Glomerular endothelial cell (primary cell): ENCODE measurements around the gene ANKRD44. TPM values are rescaled to one million over a fixed set of nuclear protein-coding genes. Genes with fewer than 3 reads are reported as not detected.

ENCODE experiments used
- DNase-seq: peaks from one replicate; pipeline ENCODE4 v3.0.0-alpha.2; 2011; ENCODE audit warnings: low read depth, low spot score; ENCODE audit errors: extremely low read depth
- total RNA-seq: library from RNA; depleted of rRNA; stranded (reverse); fragments of >200 nt; gene quantifications from 2 replicates; pipeline ENCODE4 v1.2.3, GENCODE V29; 2015

Gene ANKRD44
- total RNA-seq, 1 donor from 2014 or later, result 11.6 TPM

DNA sequence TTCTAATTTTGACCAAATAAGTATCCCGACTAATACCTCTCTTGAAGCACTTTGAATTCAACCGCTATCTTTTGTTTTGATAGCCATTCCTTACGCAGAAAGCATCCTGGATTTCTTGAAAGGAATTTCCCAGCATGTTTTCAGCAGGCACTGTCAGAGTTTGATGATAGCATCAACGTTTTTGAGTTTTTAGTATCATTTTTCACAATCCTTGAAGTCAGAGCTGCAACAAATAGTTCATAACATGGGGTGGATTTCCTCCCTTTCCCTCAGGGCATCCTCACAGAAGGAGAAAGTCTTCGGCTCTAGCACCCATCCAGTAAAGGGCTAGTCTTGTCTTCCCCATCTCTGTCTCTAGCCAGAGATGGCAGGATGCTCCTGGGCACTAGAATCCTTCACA, 46.2 kb downstream of the ANKRD44 start:
- DNase-seq, result no peak

DNA sequence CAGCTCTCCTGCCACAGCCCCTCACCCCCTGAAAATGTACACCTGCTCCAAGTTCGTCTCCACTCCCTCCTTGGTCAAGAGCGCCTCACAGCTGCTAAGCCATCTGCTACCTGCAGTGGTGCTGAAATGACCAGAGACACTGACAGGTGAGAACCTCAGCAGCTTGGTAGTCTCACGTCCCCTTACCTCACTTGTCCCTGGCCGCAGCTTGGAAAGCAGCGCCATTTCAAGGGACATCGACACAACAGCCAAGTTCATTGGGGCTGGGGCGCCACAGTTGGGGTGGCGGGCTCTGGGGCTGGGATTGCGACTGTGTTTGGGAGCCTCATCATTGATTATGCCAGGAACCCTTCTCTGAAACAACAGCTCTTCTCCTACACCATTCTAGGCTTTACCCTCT, 47.5 kb downstream of the ANKRD44 start:
- DNase-seq, result no peak

DNA sequence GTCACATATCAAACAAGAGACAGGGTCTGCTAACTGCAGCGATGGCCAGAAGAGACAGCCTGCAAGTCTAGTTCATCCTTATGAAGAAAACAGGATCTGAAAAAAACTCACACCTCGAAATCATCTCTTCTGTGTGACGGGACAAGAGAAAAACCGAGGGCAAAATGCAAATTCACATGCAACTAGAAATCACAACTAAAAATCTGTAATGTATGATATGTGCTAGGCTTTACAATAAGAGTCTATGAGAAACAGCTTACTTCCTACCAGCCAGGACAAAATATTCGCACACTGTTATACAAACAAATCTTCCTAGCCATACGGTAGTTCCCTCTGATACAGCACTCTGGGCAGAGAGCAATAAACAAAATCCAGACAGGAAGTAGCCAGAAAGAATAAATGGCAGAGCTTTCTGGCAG, 48.8 kb downstream of the ANKRD44 start:
- no peak for DNase-seq

DNA sequence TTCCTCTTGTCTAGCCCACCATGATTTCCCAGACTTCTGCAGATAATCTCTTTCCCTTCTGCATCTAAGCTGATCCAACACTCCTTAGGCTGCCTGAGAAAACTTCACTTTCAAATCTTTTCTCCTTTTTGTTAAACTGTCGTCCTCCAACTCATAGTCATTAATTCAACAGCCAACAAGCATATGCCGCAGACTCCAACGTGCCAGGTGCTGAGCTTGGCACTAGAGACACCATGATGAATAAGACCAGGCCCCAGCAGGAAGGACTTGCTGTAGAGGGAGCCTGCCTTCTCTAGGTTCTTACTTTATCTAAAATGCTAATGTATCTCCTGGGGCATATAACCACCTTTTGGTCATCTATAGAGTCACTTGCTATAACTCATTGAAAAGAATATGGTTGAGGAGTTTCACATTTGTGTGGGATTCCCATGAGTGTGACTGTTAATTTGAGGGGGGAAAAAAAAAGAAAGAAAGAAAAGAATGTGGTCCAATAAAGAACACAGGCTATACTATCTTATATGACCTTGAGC, 51.0 kb downstream of the ANKRD44 start:
- no peak for DNase-seq

DNA sequence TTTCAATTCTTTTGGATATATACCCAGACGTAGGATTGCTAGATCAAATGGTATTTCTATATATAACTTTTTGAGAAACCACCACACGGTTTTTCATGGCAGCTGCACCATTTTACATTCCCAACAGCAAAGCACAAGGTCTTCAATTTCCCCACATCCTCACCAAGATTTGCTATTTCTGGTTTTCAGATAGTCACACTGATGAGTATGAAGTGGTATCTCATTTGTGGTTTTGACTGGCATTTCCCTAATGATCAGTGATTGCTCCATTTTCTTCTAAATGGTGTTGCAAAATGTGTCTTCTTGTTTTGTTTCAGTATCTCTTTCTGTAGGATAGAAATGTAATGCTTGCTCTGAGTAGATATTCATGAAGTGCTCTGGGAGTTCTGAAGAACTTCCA, 52.0 kb downstream of the ANKRD44 start:
- DNase-seq, result no peak

DNA sequence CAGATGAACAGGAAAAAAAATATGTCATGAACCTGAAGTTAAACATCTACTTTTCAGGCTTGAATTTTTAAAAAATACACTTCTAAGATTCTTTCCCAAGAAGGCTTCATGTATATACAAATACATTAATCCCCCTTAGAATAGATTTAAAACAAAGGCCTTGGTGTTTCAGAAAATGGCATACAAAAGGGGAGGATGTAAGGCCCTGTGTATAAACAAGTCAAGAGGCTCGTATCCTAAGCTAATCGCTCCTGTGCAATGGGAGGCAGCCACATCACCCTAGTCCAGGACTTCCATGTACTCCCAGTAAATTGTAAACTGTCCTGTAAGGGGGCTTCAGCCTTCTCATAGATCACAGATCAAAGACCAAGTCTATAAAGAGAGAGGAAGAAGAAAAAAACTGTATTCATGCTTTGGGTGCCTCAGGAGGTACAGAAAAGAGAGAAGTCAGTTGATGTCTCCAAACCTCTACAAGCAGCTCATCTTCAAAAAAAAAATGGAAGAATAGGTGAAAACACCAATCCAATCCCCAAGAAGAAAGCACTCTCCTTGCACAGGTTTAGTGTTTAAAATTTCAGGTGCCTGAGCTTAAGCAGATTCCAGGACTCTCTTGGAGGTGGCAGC, 53.9 kb downstream of the ANKRD44 start:
- DNase-seq, result no peak

DNA sequence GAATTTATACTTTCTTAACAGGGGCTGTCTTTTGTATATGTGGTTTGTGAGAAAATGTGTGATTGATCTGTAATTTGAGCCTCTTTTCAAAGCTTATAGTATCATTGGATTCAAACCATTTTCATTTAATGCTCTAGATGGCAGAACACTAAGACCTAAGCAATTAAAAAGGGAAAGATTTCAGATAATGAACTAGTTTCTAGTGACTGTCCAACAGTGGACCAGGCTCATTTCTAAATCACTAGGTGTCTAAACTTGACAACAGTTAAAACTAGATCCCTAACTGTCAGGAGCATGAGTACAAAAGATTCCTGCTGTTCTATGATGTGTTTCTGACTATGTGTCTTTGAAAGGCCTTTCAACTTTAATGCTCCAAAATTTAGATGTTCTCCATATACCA, 54.6 kb downstream of the ANKRD44 start:
- DNase-seq, result no peak

DNA sequence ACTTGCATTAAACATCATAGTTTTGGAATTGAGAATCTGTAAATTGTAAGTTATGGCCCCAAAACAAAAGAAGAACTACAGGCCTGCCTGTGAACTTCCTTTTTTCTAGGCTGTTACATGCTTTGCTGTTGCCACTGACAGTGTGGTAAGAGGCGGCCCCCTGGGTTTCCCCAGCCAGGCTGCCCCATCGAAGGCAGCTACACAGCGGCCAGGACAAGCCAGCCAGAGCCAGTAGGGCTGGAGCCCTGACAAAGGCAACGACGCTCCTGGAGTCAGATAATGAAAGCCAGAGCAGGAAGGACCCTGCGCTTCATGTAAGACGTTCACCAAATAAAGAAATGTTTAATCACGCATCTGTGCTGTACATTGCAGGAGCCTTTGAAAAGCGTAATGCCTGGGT, 55.0 kb downstream of the ANKRD44 start:
- no peak for DNase-seq

DNA sequence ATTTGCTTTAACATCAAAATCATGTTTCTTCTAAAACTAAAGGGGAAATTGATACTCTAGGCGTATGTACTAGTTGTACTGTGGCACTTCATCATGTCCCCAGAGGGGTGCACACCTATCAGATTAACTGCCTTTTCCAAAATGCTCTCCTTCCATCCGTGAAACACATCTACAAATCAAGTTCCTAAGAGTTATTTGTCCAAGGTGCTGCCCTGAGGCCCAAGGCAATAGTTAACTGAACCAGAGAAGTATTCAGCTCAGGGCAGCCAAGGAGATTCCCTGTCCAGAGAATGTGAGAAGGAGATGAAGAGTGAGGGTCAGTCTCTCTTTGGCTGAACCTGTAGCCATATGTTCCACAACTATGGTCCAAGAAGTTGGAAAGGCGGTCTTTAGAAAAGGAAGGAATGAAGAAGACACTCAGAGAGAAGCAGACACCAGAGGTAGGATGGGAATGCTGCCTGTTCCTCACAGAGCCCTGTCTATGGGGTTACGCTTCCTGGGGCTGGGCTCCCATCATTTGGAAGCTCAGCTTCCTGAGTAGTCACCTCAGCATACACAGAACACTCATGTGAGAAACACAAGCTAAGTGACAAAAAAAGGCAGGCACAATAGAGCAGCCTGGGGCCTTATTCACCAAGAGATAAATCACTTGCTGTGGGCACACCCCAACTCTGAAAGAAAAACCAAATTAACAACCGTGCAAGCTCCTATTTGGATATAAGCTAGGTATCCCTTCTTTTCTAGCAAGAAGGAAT, 55.6 kb downstream of the ANKRD44 start:
- DNase-seq, result no peak

DNA sequence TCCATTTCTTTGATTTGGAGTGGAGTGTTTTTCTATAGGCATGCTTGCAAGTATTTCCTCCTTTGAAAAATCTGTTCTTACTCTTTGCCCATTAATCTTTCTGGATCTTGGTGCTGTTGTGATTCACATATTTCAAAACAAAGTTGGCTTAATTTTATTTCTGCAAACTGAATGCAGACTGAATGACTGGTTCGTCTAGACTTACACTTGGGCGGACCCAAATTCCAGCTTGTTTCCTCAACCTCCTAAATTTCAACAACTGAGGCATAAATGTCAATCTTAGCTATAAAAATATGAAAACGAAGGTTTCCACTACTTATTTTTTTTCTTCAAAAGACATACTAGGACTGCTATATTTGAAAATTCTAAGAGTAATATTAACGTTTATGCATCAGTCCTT, 59.0 kb downstream of the ANKRD44 start:
- no peak for DNase-seq

DNA sequence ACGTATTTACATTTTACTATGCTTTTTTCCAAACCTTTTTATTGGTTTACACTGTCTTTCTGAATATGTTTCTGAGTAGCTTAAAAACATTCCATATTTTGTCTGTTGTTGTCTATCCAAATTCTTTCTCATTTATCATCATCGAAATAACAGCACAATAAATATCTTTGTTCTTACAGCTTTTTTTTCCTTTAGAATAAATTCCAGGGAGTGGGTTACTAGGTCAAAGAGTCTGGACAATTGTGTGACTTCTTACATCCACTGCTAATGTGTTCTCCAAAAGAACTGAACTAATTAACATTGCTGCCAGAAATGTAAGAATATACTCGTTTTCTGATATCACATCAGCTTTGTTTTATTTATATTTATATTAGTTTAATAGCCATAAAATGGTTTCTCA, 59.4 kb downstream of the ANKRD44 start:
- DNase-seq, result no peak

DNA sequence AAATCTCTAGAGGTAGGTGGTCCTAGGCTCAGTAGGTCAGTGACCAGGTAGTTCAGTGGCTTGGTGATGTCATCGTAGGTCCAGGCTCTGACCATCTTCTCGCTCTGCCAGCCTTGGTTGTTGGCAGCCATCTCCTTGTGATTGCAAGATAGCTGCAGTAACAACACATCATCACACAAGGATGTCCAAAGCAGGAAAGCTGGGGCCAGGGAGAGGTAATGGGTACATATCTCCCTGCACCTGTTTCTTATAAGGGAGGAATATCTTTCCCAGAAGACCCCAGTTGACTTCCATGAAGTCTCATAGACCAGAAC, 60.5 kb downstream of the ANKRD44 start:
- DNase-seq, result no peak

DNA sequence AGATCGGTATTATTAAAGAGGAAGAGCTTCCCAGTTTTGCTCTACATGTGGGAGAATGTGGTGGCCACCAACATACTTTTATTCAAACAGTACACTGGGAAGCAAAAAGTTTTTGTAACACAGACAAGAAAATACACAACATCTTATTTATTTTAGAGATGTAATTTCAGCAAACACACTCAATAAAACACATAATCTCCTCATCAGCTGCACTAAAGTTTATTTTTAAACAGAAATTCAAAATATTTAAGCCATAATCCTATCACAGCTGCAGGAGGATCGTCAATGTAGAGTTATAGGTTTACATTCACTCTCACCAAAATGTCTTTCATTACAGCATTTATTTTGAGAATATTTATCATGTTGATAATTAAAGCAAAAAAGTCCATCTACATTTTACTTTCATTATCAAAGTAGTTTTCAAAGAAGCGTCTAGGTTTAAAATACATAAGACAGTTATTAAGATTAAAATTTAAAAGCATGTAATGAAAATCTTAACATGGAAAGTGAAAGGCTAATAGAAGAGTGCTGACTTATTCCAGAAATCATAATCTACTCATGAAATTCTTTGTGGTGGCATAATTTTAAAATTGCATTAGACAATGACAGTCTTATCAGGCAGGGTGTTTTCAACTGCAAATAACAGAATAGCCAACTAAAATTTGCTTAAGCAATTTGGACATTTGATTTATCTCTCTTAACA, 61.0 kb downstream of the ANKRD44 start:
- DNase-seq, result no peak

DNA sequence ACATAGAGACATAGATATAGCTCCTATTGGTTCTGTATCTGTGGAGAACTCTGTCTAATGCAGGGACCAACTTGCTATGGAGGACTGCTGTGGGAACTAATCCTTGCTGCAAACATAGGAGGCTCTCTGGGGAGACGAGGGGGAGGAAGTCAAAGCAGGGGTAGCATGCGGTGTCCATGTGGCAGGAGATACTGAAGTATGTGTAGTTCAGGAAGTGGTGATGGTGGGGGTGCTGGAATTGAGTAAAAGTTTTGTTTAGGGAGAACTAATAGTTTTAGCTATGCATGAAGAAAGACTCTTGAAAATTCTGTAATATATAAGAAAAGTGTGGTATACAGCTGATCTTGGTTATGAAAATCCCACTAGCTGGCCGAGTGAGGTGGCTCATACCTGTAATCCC, 62.0 kb downstream of the ANKRD44 start:
- no peak for DNase-seq

DNA sequence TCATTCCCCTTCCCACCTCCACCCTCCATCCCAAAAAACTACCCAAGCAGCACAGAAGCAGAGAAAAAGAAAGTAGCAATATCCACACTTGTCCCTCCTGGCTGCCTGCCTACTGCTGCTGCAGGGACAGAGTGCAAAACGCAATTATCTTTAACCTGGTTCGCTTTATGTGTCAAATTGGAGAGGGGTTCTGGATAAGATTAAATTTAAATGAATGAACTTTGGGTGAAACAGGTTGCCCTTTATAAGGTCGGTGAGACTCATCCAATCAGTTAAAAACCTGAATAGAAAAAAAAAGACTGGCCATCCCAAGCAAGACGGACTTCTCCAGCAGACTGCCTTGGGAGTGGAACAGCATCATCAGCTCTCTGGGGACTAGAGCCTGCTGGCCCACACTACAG, 62.6 kb downstream of the ANKRD44 start:
- DNase-seq, result no peak

DNA sequence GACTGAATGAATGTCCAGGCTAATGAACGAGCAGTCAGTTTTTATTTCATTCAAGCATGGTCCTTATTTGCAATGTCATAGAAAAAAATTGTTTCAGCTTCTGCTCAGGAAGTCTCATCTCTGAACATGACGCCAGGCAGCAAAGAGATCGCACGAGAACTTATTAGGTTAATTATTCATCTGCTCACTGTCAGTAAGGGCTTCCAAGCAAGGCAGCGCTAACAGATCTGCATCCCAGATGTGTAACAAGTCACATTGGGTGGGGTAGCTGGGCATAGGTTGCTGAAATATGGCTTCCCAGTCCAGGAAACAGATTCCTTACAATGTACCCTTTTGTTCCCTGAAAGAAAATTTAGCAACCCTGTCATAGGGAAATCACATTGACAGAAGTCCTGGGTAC, 63.5 kb downstream of the ANKRD44 start:
- no peak for DNase-seq

DNA sequence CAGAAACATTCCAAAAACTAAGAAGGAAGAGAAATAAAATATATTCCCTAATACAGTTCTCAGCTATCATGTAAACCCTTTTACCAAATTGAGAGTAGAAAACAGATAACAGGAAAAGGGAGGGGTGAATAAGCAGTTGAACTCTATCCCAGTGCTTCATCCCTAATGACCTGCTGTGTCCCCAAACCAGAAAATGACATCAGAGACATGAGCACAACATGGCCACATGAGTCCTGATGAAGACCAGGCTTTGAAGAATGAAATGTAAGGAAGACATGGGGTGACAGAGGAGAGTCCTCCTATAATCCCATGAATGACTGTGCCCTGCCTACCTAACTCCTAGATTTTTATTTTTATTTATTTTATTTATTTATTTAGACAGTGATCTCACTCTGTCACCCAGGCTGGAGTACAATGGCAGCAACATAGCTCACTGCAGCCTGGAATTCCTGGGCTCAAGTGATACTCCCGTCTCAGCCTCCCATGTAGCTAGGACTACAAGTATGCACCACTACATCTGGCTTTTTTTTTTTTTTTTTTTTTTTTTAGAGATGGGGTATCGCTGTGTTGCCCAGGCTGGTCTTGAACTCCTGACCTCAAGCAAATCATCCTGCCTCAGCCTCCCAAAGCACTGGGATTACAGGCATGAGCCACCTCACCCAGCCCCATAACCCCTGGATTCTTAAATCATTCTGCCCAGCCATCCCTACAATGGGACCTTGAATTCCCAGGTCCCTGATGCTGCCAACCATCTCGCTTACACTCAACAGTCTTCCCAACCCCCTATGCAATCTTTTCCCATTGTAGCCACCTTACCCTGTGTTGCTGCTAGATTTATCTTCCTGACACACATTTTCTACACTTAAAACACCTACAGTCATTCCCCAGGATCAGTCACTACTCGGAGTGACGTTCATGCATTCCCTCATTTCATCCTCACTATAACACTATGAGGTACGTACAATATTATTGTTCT, 64.5 kb downstream of the ANKRD44 start:
- no peak for DNase-seq

DNA sequence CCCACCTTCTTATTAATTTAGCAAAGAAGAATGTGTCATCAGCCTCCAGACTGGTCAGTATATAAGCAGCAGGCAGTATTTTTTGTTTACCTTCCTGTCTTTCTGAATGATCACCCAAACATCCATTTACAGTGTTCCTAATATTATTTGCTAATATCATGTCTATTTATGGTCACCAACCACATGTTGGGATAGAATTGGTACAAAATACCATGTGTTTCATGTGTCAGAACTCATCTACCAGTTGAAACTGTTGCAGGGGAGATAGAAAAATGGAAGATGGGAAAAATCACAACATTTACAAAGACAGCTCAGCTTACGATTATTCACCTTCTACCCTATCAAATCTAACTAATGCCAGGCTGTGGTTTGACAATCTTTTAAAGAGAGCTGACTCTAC, 66.2 kb downstream of the ANKRD44 start:
- DNase-seq, result no peak

DNA sequence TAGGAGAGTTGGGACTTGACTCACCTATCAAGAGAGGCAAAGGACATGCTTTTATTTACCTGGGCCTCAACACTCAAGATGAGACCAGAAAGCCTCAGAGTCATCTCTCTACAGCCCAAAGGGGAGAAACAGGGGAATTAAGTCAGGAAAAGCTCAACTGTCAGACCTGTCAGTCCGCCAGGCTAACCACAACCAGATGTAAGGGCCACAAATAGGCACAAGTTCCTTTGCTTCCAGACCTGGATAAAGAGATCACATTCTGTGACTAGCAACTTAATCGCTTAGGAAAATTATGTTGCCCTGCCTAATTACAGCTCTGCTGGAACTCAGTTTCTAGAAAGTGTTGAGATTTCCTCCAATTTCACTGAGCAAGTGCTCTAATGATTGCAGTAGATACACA, 67.9 kb downstream of the ANKRD44 start:
- DNase-seq, result no peak

DNA sequence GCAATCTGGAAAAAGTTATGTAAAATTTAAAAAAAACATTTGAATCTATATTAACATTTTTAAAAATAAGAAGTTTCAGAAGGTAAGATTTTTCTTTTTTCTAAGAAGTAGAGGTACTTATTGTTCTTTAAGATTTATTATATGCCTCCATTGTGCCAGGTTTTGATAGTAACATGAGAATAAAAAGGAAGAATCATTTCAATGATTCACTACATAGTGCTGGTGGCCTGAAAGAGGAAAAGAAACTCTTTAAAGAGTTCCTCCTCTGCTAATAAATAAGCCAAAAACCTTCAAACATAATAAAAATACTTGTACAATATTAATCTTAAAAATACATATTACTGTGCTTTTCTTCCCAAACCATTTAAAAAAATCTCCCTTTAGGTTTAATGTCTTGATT, 69.0 kb downstream of the ANKRD44 start:
- DNase-seq, result no peak

DNA sequence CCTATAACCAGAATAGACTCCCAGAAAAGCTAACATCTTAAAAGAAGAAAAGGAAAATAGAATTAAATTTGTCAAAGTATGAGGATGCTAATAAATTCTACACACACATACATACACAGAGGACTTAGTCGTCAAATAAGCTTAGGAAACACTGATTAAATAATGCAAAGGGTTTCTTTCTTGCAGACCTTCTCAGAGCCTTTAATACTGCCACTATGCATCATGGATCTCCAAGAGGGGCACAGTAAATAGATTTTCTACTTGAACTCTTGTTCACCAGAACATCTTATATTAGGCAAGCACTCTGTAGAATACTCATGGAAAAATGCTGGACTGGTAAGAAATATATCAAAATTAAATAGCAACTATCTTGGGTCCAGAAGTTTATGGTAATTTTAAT, 69.4 kb downstream of the ANKRD44 start:
- DNase-seq, result no peak
